ENCODE measurements around the gene WDFY1.

Gene WDFY1

DNA sequence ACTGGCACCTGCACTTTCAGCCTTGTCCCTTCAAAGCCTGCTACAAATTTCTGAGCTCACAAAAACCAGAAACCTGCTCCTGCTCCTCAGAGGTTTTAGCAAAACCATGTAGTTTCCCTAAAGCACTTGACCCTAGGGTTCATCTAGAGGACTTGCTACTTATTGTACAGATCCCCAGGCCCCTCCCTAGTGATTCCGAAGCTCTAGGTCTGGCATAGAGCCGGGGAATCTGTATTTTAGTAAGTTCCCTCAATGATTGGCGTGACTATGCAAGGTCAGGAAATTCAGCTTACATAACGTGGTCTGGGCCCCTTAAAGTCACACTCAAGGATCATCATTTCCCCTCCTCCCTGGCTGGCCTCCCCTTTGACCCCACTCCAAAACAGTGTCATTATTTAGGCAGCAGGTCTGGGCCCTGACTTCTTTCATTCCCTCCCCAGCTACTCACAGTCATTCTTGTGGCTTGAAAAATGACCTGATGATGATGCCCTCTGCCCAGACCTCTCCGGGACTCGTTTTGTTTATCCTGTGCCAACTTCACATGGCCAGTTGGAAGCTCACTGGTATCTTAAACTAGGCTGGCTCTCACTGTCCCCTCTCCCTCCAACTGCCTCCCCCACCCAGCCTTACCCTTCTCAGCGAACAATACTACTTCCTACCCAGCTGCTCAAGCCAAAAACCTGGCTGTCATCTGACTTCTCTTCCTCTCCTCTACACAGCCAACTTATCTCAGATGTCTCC, 36.0 kb downstream of the WDFY1 start:
- no peak overlapping the region for H3K4me3 ChIP-seq (ENCODE audit: extremely low read depth, insufficient read depth, low read length, poor library complexity, severe bottlenecking)
- 78 to 81% methylated on average over 7 of the region's 7 CpGs for WGBS, 2 experiments (ENCODE audit: insufficient coverage in 2 of 2)
- H3K4me1 ChIP-seq (ENCODE audit: control insufficient read depth, insufficient read depth, low read length, poor library complexity, severe bottlenecking) = no peaks in the 10 kb centered on the region
- H3K36me3 ChIP-seq (ENCODE audit: control insufficient read depth, insufficient read depth, low read length) = peaks cover 20% of the 10 kb centered on the region
- H3K27ac ChIP-seq (ENCODE audit: low read depth, low read length, severe bottlenecking) = no peak overlapping the region
- no peaks in the 10 kb centered on the region for H3K9me3 ChIP-seq (ENCODE audit: control insufficient read depth, low read length)

- Histone ChIP-seq H3K9me3 (ENCODE audit: control insufficient read depth, low read length) (no peaks in the 10 kb centered on the region), H3K4me1 (ENCODE audit: control insufficient read depth, insufficient read depth, low read length, poor library complexity, severe bottlenecking) (no peaks in the 10 kb centered on the region), H3K4me3 (ENCODE audit: extremely low read depth, insufficient read depth, low read length, poor library complexity, severe bottlenecking) (no peak overlapping the region), H3K36me3 (ENCODE audit: control insufficient read depth, insufficient read depth, low read length) (peaks cover 26% of the 10 kb centered on the region), H3K27ac (ENCODE audit: low read depth, low read length, severe bottlenecking) (no peak overlapping the region)
- WGBS, 2 experiments (ENCODE audit: insufficient coverage in 2 of 2) = 88 to 98% methylated on average over 8 of the region's 8 CpGs
These were observed 36.7 kb downstream of the WDFY1 start for GRCh38 chr2:223908304-223908998.

DNA sequence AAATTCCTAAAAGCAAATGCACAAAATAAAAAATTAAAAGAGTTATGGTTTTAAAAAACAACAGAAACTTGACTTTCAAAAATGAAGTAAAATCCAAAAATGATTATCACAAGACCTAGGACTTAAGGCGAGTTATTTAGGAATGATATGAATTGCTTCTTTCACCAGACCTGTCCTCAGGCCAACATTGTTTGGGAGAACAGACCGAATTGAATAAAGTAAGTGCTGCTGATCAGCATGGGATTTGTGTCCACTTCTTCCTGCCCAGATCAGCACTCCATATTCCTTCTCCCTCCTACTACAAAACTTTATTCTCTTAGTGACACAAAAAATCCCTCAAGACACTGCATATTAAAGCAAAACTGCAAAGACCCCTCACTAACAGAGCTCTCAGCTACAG, 39.1 kb downstream of the WDFY1 start:
- WGBS, 2 experiments (ENCODE audit: insufficient coverage in 2 of 2) = 100% methylated on average over 1 of the region's 2 CpGs; no CpG with 5 or more reads in 1 of the 2 experiments
- H3K4me3 ChIP-seq (ENCODE audit: extremely low read depth, insufficient read depth, low read length, poor library complexity, severe bottlenecking) = no peak overlapping the region
- H3K9me3 ChIP-seq (ENCODE audit: control insufficient read depth, low read length) = no peaks in the 10 kb centered on the region
- H3K27ac ChIP-seq (ENCODE audit: low read depth, low read length, severe bottlenecking) = no peak overlapping the region
- H3K36me3 ChIP-seq (ENCODE audit: control insufficient read depth, insufficient read depth, low read length) = peaks cover 32% of the 10 kb centered on the region
- H3K4me1 ChIP-seq (ENCODE audit: control insufficient read depth, insufficient read depth, low read length, poor library complexity, severe bottlenecking) = no peaks in the 10 kb centered on the region

DNA sequence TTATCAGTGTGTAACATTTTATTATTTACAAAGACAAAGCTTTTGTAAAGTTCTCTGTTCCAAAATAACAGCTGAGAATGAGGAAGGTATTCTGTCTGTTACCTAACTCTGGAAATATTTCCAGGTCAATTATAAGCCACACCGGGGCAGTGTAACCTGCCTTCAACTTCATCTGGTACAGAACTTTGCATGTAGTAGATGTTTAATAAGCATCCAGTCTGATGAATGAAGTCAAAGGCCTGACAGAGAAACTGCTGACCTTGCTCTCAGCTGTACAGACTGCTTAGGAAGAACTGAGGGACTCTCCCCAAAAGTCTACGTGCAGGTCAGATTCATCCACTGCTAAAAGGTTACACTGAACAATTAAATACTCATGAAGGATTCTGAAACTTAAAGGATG, 43.3 kb downstream of the WDFY1 start:
- no peaks in the 10 kb centered on the region for H3K4me1 ChIP-seq (ENCODE audit: control insufficient read depth, insufficient read depth, low read length, poor library complexity, severe bottlenecking)
- no peak overlapping the region for H3K4me3 ChIP-seq (ENCODE audit: extremely low read depth, insufficient read depth, low read length, poor library complexity, severe bottlenecking)
- no peak overlapping the region for H3K27ac ChIP-seq (ENCODE audit: low read depth, low read length, severe bottlenecking)
- WGBS, 2 experiments (ENCODE audit: insufficient coverage in 2 of 2) = 100% methylated on average over 1 of the region's 2 CpGs
- H3K9me3 ChIP-seq (ENCODE audit: control insufficient read depth, low read length) = no peaks in the 10 kb centered on the region
- H3K36me3 ChIP-seq (ENCODE audit: control insufficient read depth, insufficient read depth, low read length) = peaks cover 57% of the 10 kb centered on the region

GRCh38 chr2:223901311-223901710, 43.8 kb downstream of the WDFY1 start:
- Histone ChIP-seq H3K4me1 (ENCODE audit: control insufficient read depth, insufficient read depth, low read length, poor library complexity, severe bottlenecking) (no peaks in the 10 kb centered on the region), H3K4me3 (ENCODE audit: extremely low read depth, insufficient read depth, low read length, poor library complexity, severe bottlenecking) (no peak overlapping the region), H3K36me3 (ENCODE audit: control insufficient read depth, insufficient read depth, low read length) (peaks cover 62% of the 10 kb centered on the region), H3K9me3 (ENCODE audit: control insufficient read depth, low read length) (no peaks in the 10 kb centered on the region), H3K27ac (ENCODE audit: low read depth, low read length, severe bottlenecking) (no peak overlapping the region)
- 100% methylated on average over 2 to 3 of the region's 5 CpGs for WGBS, 2 experiments (ENCODE audit: insufficient coverage in 2 of 2)

DNA sequence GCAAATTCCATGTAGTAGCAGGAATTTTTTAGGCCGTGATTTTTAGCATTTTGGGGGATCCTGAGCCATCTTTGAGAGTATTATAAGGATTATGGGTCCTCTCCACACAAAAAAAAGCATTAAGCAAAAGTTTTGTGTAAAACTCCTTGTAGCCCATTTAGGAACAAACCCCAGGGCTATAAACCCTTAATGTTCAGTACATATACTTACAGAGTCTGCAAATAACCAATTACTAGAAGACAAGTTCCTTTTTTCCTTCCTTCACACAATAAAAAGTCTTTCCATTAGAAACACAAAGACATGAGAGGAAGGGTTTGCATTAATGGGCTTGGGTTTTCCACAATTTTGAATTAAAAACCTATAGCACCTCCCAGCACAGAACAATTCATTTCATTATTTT, 44.6 kb downstream of the WDFY1 start:
- Histone ChIP-seq H3K4me1 (ENCODE audit: control insufficient read depth, insufficient read depth, low read length, poor library complexity, severe bottlenecking) (no peaks in the 10 kb centered on the region), H3K4me3 (ENCODE audit: extremely low read depth, insufficient read depth, low read length, poor library complexity, severe bottlenecking) (no peak overlapping the region), H3K27ac (ENCODE audit: low read depth, low read length, severe bottlenecking) (no peak overlapping the region), H3K36me3 (ENCODE audit: control insufficient read depth, insufficient read depth, low read length) (peaks cover 63% of the 10 kb centered on the region), H3K9me3 (ENCODE audit: control insufficient read depth, low read length) (no peaks in the 10 kb centered on the region)
- 83 to 100% methylated on average over 1 of the region's 1 CpG for WGBS, 2 experiments (ENCODE audit: insufficient coverage in 2 of 2)

- H3K27ac ChIP-seq (ENCODE audit: low read depth, low read length, severe bottlenecking) = no peak overlapping the region
- no peaks in the 10 kb centered on the region for H3K4me1 ChIP-seq (ENCODE audit: control insufficient read depth, insufficient read depth, low read length, poor library complexity, severe bottlenecking)
- H3K36me3 ChIP-seq (ENCODE audit: control insufficient read depth, insufficient read depth, low read length) = peaks cover 64% of the 10 kb centered on the region
- H3K9me3 ChIP-seq (ENCODE audit: control insufficient read depth, low read length) = no peaks in the 10 kb centered on the region
- no peak overlapping the region for H3K4me3 ChIP-seq (ENCODE audit: extremely low read depth, insufficient read depth, low read length, poor library complexity, severe bottlenecking)
- 100% methylated on average over 3 of the region's 6 CpGs for WGBS, 2 experiments (ENCODE audit: insufficient coverage in 2 of 2)
These were observed 45.1 kb downstream of the WDFY1 start for GRCh38 chr2:223900066-223900465.

DNA sequence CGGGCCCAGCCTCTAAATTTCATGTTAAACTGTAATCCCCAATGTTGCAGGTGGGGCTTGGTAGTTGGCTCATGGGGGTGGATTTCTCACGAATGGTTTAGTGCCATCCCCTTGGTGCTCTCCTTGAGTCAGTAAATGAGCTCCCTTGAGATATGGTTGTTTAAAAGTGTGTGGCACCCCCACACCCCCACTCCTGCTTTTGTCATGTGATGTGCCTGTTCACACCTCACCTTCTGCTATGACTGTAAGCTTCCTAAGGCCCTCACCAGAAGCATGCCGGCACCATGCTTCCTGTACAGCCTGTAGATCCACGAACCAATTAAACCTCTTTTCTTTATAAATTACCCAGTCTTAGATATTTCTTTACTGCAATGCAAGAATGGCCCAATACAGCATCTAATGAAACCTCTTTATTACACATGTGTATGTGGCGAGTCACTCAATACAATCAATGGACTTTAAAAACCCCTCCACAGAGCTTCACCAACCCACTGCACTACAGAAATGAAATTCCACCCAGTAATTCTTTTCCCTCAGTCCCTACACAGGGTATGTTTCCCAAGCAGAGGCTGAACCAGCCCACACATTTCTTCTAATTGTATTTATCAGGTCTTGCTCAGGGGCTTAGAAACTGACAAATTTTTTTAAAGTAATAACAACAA, 47.3 kb downstream of the WDFY1 start:
- H3K27ac ChIP-seq (ENCODE audit: low read depth, low read length, severe bottlenecking) = no peak overlapping the region
- no peak overlapping the region for H3K4me3 ChIP-seq (ENCODE audit: extremely low read depth, insufficient read depth, low read length, poor library complexity, severe bottlenecking)
- no peaks in the 10 kb centered on the region for H3K9me3 ChIP-seq (ENCODE audit: control insufficient read depth, low read length)
- WGBS, 2 experiments (ENCODE audit: insufficient coverage in 2 of 2) = 94 to 100% methylated on average over 2 to 3 of the region's 5 CpGs
- H3K36me3 ChIP-seq (ENCODE audit: control insufficient read depth, insufficient read depth, low read length) = peaks cover 54% of the 10 kb centered on the region
- no peaks in the 10 kb centered on the region for H3K4me1 ChIP-seq (ENCODE audit: control insufficient read depth, insufficient read depth, low read length, poor library complexity, severe bottlenecking)

DNA sequence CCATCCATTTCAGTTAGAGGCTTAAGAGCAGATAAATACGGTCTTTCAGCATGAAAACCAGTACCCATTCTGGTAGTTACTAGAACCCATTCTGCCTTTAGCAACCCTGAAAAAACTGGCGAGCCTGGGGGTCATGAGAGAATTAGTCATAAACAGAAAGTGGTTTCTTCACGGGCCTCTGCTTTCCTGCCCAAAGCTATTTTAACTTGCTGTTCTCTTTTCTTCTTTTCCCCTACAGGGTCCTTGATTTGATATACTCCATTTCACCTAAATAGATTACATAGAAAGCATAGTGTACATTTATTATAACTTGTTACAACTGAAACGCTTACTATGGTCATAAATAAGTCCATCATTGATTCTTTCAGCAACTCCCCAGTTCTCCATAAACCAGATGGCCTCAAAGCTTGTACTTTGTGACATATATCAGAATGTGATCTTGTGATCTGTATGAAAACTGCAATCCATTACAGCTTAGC, 48.3 kb downstream of the WDFY1 start:
- Histone ChIP-seq H3K4me1 (ENCODE audit: control insufficient read depth, insufficient read depth, low read length, poor library complexity, severe bottlenecking) (no peaks in the 10 kb centered on the region), H3K27ac (ENCODE audit: low read depth, low read length, severe bottlenecking) (no peak overlapping the region), H3K36me3 (ENCODE audit: control insufficient read depth, insufficient read depth, low read length) (peaks cover 50% of the 10 kb centered on the region), H3K4me3 (ENCODE audit: extremely low read depth, insufficient read depth, low read length, poor library complexity, severe bottlenecking) (no peak overlapping the region), H3K9me3 (ENCODE audit: control insufficient read depth, low read length) (no peaks in the 10 kb centered on the region)
- WGBS, 2 experiments (ENCODE audit: insufficient coverage in 2 of 2) = 92 to 100% methylated on average over 1 to 3 of the region's 4 CpGs

DNA sequence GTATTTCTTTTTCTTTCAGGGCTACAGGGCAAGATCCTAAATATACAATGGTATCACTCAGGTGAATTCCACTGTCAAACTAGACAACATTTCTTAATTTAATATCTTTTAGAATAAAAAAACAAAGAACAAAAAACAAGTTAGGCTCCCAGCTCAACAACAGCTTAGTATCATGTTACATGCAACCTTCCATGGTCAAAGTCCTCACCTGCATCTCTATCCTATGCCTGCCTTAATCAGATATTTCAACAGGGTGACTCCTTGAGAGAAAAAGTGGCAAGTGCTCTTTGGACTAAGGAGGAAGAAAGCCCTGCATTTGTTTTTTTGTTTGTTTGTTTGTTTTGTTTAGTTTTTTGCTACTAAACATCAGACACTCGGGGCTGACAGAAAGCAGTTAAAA, 50.2 kb downstream of the WDFY1 start:
- Histone ChIP-seq H3K9me3 (ENCODE audit: control insufficient read depth, low read length) (no peaks in the 10 kb centered on the region), H3K36me3 (ENCODE audit: control insufficient read depth, insufficient read depth, low read length) (peaks cover 46% of the 10 kb centered on the region), H3K27ac (ENCODE audit: low read depth, low read length, severe bottlenecking) (no peak overlapping the region), H3K4me3 (ENCODE audit: extremely low read depth, insufficient read depth, low read length, poor library complexity, severe bottlenecking) (no peak overlapping the region), H3K4me1 (ENCODE audit: control insufficient read depth, insufficient read depth, low read length, poor library complexity, severe bottlenecking) (no peaks in the 10 kb centered on the region)
- no CpG with 5 or more reads among the region's 1 CpG for WGBS, 2 experiments (ENCODE audit: insufficient coverage in 2 of 2)

All from mesodermal cell (in vitro differentiated cells).